OCI-LY7 (cell line): ENCODE data around the gene SLC22A8.

Source experiments
- EZH2phosphoT487 ChIP-seq: fragments of 200-600 bp; sonication (generic); IDR thresholded peaks from 2 replicates; pipeline ENCODE4 v1.6.1; 2018; ENCODE audit warnings: low read depth, borderline replicate concordance, mild to moderate bottlenecking, mixed run types, antibody characterized with exemption, low read length, moderate library complexity, mixed read lengths
- TF ChIP-seq, protein P1 (sequence below): fragments of 200-600 bp; sonication (generic); conservative IDR thresholded peaks from 2 replicates; pipeline ENCODE4 v1.5.1; 2014; ENCODE audit warnings: mild to moderate bottlenecking, antibody characterized with exemption, low read length, moderate library complexity, mixed read lengths

DNA sequence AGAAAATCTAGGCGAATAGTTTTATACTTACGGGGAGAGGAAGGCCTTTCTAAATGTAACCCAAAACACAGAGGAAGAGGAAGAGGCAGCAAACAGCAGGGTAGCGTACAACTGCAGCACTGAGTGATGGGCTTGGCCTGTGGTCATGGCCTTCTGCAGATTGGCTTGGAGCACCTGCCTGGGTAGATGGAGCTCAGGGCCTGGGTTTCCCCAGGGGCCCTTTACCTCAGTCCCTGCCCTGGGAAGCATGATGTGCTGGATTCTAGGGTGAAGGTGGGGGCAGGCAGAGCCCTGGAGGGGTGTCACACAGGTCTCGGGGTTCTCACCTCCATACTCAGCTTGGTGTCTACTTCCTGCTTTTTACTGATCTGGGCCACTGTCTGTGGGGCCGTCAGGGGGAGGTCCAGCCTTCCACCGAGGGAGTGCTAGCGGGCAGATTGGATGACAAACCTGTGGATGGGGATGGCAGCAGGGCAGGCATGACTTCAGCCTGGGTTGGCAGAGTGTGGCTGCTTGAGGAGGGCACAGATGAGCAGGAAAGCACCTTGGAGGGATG lies 66.8 kb downstream of the SLC22A8 start:
- TF ChIP-seq, protein P1, sequence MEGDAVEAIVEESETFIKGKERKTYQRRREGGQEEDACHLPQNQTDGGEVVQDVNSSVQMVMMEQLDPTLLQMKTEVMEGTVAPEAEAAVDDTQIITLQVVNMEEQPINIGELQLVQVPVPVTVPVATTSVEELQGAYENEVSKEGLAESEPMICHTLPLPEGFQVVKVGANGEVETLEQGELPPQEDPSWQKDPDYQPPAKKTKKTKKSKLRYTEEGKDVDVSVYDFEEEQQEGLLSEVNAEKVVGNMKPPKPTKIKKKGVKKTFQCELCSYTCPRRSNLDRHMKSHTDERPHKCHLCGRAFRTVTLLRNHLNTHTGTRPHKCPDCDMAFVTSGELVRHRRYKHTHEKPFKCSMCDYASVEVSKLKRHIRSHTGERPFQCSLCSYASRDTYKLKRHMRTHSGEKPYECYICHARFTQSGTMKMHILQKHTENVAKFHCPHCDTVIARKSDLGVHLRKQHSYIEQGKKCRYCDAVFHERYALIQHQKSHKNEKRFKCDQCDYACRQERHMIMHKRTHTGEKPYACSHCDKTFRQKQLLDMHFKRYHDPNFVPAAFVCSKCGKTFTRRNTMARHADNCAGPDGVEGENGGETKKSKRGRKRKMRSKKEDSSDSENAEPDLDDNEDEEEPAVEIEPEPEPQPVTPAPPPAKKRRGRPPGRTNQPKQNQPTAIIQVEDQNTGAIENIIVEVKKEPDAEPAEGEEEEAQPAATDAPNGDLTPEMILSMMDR, result no peak
- no peak for TF ChIP-seq EZH2phosphoT487
